Endothelial cell of umbilical vein (primary cell): ENCODE data around the gene OR10G2. TPM values are rescaled to one million over a fixed set of nuclear protein-coding genes. Genes with fewer than 3 reads are reported as not detected.

ENCODE experiments used
- BruUV-seq: library from RNA; stranded (reverse); fragments of 400-500 nt; replicated peaks from 2 replicates; lab custom pipeline; 2021; lab: Mats Ljungman, UMichigan
- CTCF ChIA-PET: fragments of 300-600, 350-600 bp; sonication (Branson Sonifier 250); formaldehyde crosslinking; loops from one replicate; lab custom pipeline; 2021; ENCODE audit warnings: antibody characterized with exemption, inconsistent platforms; lab: Charles Lee
- POLR2A ChIA-PET: fragments of 300-600, 350-600 bp; sonication (Branson Sonifier 250); formaldehyde crosslinking; loops from one replicate; lab custom pipeline; 2021; ENCODE audit warnings: antibody characterized with exemption, inconsistent platforms; lab: Charles Lee
- DNase-seq: peaks from one replicate; pipeline ENCODE4 v3.0.0-alpha.2; 2011; ENCODE audit warnings: low read depth, low spot score
- FAIRE-seq: peaks from 2 replicates; lab custom pipeline; 2011; peaks lifted over from hg19 to GRCh38; lab: Jason Lieb, UNC
- H2AFZ ChIP-seq: 2 replicates; pipeline ENCODE4 v1.6.0; 2012; ENCODE audit warnings: low read depth, low read length, control low read depth, inconsistent platforms
- H3K27ac ChIP-seq: 2 replicates; pipeline ENCODE4 v1.5.1; 2011; ENCODE audit warnings: low read depth, mild to moderate bottlenecking, control low read depth, low read length, moderate library complexity; ENCODE audit not compliant: insufficient read depth
- H3K27me3 ChIP-seq, 2 experiments: 2 replicates each; pipeline versions ENCODE4 v1.6.0 to v1.6.1; 2011; ENCODE audit warnings: low read length in 2 of 2, mixed read lengths in 1 of 2; ENCODE audit not compliant: control insufficient read depth in 2 of 2, insufficient read depth in 2 of 2
- H3K36me3 ChIP-seq, 2 experiments: 2 replicates in 1 of 2; 3 replicates in 1 of 2; pipeline ENCODE4 v1.5.1; 2011; ENCODE audit warnings: low read length in 2 of 2, mild to moderate bottlenecking in 1 of 2, moderate library complexity in 1 of 2; ENCODE audit not compliant: control insufficient read depth in 2 of 2, insufficient read depth in 2 of 2; ENCODE audit errors: extremely low read depth in 1 of 2
- H3K4me1 ChIP-seq: 3 replicates; pipeline ENCODE4 v1.5.1; 2011; ENCODE audit warnings: mild to moderate bottlenecking, low read length; ENCODE audit not compliant: control insufficient read depth, insufficient read depth; ENCODE audit errors: extremely low read depth
- H3K4me2 ChIP-seq: 2 replicates; pipeline ENCODE4 v1.6.1; 2011; ENCODE audit warnings: low read length, control low read depth, mixed read lengths; ENCODE audit not compliant: insufficient read depth
- H3K4me3 ChIP-seq, 3 experiments: fragments of 200-600 bp in 1 of 3; sonication (generic), shearing (Covaris generic) in 1 of 3; replicated peaks in 1 of 3; 2 replicates each; pipeline ENCODE4 v1.5.1; 2011 to 2016; ENCODE audit warnings: control low read depth in 3 of 3, low read length in 3 of 3, mild to moderate bottlenecking in 2 of 3, inconsistent platforms in 1 of 3, low read depth in 1 of 3, moderate library complexity in 1 of 3; ENCODE audit not compliant: insufficient read depth in 1 of 3
- H3K79me2 ChIP-seq: 2 replicates; pipeline ENCODE4 v1.6.0; 2012; ENCODE audit warnings: low read length, inconsistent platforms; ENCODE audit not compliant: control insufficient read depth, insufficient read depth
- H3K9ac ChIP-seq: replicated peaks from 2 replicates; pipeline ENCODE3; 2011; ENCODE audit warnings: low read length, control low read depth; ENCODE audit not compliant: insufficient read depth; ENCODE audit errors: extremely low read depth
- H3K9me1 ChIP-seq: replicated peaks from 3 replicates; pipeline ENCODE4 v1.6.0; 2011; ENCODE audit warnings: mild to moderate bottlenecking, low read length; ENCODE audit not compliant: control insufficient read depth, insufficient read depth; ENCODE audit errors: extremely low read depth
- H3K9me3 ChIP-seq: replicated peaks from 2 replicates; pipeline ENCODE4 v1.5.1; 2012; ENCODE audit warnings: low read length, inconsistent platforms; ENCODE audit not compliant: control insufficient read depth, insufficient read depth
- H4K20me1 ChIP-seq: replicated peaks from 2 replicates; pipeline ENCODE3; 2011; ENCODE audit warnings: mild to moderate bottlenecking, low read length; ENCODE audit not compliant: control insufficient read depth, insufficient read depth; ENCODE audit errors: extremely low read depth
- EZH2 ChIP-seq: IDR thresholded peaks from 2 replicates; pipeline ENCODE4 v1.6.1; 2012; ENCODE audit warnings: borderline replicate concordance, low read depth, mild to moderate bottlenecking, moderate library complexity, low read length, inconsistent platforms; ENCODE audit not compliant: severe bottlenecking
- FOS ChIP-seq: IDR thresholded peaks from 2 replicates; pipeline ENCODE4 v1.6.1; 2011; ENCODE audit warnings: mild to moderate bottlenecking, low read length, moderate library complexity, borderline replicate concordance; ENCODE audit not compliant: insufficient read depth
- JUN ChIP-seq: IDR thresholded peaks from 2 replicates; pipeline ENCODE4 v1.6.1; 2011; ENCODE audit warnings: borderline replicate concordance, low read depth; ENCODE audit not compliant: insufficient read length, insufficient read depth
- MYC ChIP-seq: IDR thresholded peaks from one replicate; pipeline ENCODE4 v1.6.1; 2011; ENCODE audit warnings: mild to moderate bottlenecking, low read depth, low read length
- POLR2A ChIP-seq: IDR thresholded peaks from 2 replicates; pipeline ENCODE4 v1.6.1; 2012; ENCODE audit warnings: low read depth, mild to moderate bottlenecking, control low read depth, low read length
- POLR2AphosphoS5 ChIP-seq: IDR thresholded peaks from 2 replicates; pipeline ENCODE4 v1.6.1; 2012; ENCODE audit warnings: low read depth, mild to moderate bottlenecking, control low read depth, low read length, moderate library complexity; ENCODE audit not compliant: insufficient read depth
- dilution Hi-C: fragments of 300-500 bp; cut with MboI; formaldehyde crosslinking; loops from one replicate; pipeline ENCODE4 v1.15.0; 2019; ENCODE audit warnings: low sequenced_read_pairs; ENCODE audit not compliant: extremely low pct_ligation_motif_present
- intact Hi-C: fragments of 100-400 bp; cut with micrococcal nuclease; formaldehyde crosslinking; loops from one replicate; pipeline ENCODE4 v1.10.0; 2022
- polyA plus RNA-seq, 4 experiments: library from polyadenylated mRNA; depleted of rRNA in 3 of 4; stranded (reverse) in 3 of 4; unstranded in 1 of 4; fragments of >200 nt; gene quantifications; 2 replicates each; pipeline versions ENCODE4 v1.2.1 to v1.2.3, GENCODE V29; 2011 to 2012; ENCODE audit warnings: missing spikeins in 1 of 4
- total RNA-seq: library from RNA; stranded (reverse); gene quantifications from 2 replicates; pipeline ENCODE4 v1.2.3, GENCODE V29; 2021
- TF ChIP-seq, protein P1 (sequence below): IDR thresholded peaks from 2 replicates; pipeline ENCODE4 v1.6.1; 2011; ENCODE audit not compliant: insufficient read depth, insufficient read length
- TF ChIP-seq, protein P2 (sequence below), 2 donors: IDR thresholded peaks; 1 replicate in 1 of 2; 2 replicates in 1 of 2; pipeline ENCODE4 v1.5.1; 2011; ENCODE audit warnings: low read length in 2 of 2, mild to moderate bottlenecking in 2 of 2, moderate library complexity in 2 of 2, control low read depth in 1 of 2, inconsistent platforms in 1 of 2, low read depth in 1 of 2; ENCODE audit not compliant: insufficient read depth in 1 of 2; ENCODE audit errors: extremely low read depth in 1 of 2

The OR10G2 gene
- total and polyA plus RNA-seq, 2 donors (not counting 3 experiments of a cell fraction or from before 2014, with no cell fraction given): not detected

DNA sequence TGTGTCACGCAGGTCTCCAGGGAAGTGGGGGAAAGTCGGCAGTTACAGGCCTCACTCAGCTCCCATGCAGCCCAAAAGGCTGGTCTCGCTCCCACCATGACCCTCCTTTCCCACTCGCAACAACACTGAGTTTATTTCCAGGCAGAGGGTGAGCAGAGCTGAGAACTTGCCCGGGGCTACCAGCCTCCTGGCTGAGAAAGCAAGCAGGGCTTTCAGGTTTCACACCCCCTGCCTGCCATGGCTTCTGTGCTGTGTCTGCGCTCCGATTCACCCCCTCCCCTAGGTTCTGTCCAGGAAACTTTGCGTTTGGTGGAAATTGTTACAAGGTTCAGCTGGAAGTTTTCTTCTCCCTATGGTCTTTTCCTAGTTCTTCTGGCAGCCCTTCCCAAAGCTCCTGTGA, 17.1 kb downstream of the OR10G2 start:
- Histone ChIP-seq H3K4me1 (no peaks in the 10 kb centered on the region), H3K9me1 (no peaks in the 10 kb centered on the region), H3K36me3 (no peaks in the 10 kb centered on the region), H2AFZ (no peak overlapping the region), H3K4me2 (no peak overlapping the region), H3K27ac (no peak overlapping the region), H4K20me1 (no peaks in the 10 kb centered on the region), H3K79me2 (no peaks in the 10 kb centered on the region), H3K9ac (no peak overlapping the region), H3K27me3 (peaks cover 0 to 4% of the 10 kb centered on the region in 2 experiments), H3K9me3 (no peaks in the 10 kb centered on the region), H3K4me3 (no peak overlapping the region)
- POLR2A ChIA-PET: no interaction called here
- dilution Hi-C loops: no loop called here
- intact Hi-C loops: no loop called here
- FAIRE-seq: no peak
- CTCF ChIA-PET: no interaction called here
- no TSS peak for BruUV-seq
- no peak for DNase-seq
- no peak for TF ChIP-seq EZH2
- TF ChIP-seq FOS: no peak
- no peak for TF ChIP-seq MYC
- TF ChIP-seq, protein P1, sequence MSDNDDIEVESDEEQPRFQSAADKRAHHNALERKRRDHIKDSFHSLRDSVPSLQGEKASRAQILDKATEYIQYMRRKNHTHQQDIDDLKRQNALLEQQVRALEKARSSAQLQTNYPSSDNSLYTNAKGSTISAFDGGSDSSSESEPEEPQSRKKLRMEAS: no peak
- TF ChIP-seq JUN: no peak
- TF ChIP-seq POLR2A: no peak

DNA sequence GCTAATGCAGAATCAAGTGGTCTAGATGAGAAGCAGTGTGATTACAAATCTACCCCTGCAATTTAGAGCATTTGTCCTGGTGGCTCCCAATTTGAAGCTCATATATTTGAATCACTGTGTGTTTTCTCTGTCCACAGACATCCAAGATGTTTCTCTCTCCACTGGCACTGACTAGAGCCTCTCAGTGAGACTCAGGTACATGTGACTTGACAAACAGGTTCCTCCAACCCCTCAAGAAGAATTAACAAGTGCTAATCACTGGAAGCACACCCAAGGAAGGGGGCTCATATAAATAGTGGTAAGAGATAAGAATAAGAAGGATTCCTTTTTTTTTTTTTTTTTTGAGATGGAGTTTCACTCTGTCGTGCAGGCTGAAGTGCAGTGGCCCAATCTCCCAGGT, 20.5 kb downstream of the OR10G2 start:
- Histone ChIP-seq H3K79me2 (no peaks in the 10 kb centered on the region), H3K4me2 (no peak overlapping the region), H3K27me3 (no peaks in the 10 kb centered on the region), H3K36me3 (no peaks in the 10 kb centered on the region), H4K20me1 (no peaks in the 10 kb centered on the region), H3K4me3 (no peak overlapping the region), H3K9me3 (no peaks in the 10 kb centered on the region), H3K9me1 (no peaks in the 10 kb centered on the region), H2AFZ (no peak overlapping the region), H3K9ac (no peak overlapping the region), H3K4me1 (no peaks in the 10 kb centered on the region), H3K27ac (no peak overlapping the region)
- no peak for TF ChIP-seq POLR2A
- TF ChIP-seq, protein P2, sequence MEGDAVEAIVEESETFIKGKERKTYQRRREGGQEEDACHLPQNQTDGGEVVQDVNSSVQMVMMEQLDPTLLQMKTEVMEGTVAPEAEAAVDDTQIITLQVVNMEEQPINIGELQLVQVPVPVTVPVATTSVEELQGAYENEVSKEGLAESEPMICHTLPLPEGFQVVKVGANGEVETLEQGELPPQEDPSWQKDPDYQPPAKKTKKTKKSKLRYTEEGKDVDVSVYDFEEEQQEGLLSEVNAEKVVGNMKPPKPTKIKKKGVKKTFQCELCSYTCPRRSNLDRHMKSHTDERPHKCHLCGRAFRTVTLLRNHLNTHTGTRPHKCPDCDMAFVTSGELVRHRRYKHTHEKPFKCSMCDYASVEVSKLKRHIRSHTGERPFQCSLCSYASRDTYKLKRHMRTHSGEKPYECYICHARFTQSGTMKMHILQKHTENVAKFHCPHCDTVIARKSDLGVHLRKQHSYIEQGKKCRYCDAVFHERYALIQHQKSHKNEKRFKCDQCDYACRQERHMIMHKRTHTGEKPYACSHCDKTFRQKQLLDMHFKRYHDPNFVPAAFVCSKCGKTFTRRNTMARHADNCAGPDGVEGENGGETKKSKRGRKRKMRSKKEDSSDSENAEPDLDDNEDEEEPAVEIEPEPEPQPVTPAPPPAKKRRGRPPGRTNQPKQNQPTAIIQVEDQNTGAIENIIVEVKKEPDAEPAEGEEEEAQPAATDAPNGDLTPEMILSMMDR (IDR thresholded peaks at IDR 0.05; ENCODE audit: extremely low read depth in 1 of 2, insufficient read depth in 1 of 2, low read depth in 1 of 2, low read length in 2 of 2): no peak
- no peak for TF ChIP-seq MYC
- TF ChIP-seq EZH2: no peak
- TF ChIP-seq POLR2AphosphoS5: no peak
- no peak for TF ChIP-seq FOS
- TF ChIP-seq JUN: no peak
- TF ChIP-seq, protein P1: no peak
- dilution Hi-C loops: no loop called here
- FAIRE-seq (no peak), DNase-seq (no peak)
- BruUV-seq: no TSS peak
- intact Hi-C loops: no loop called here
- CTCF ChIA-PET: interaction anchor here (0.6 kb wide), 1 partner anchor 583 kb away, joined by 3 read pairs; no protein-coding TSS in a partner anchor
- POLR2A ChIA-PET: interaction anchor here (0.6 kb wide), 1 partner anchor 285 kb away, joined by 4 read pairs; no protein-coding TSS in a partner anchor
